GM12878 (cell line): Measurements from ENCODE around the gene GBP2. TPM values are rescaled to one million over a fixed set of nuclear protein-coding genes. Genes with fewer than 3 reads are reported as not detected.

Experiments used
- ATAC-seq: fragments of 200-7000 bp; cut with Tn5 transposase; 3 replicates; pipeline ENCODE4 v1.9.1; 2020; ENCODE audit warnings: mild to moderate bottlenecking, moderate library complexity
- BruUV-seq: library from RNA; stranded (reverse); fragments of 400-500 nt; replicated peaks from 2 replicates; lab custom pipeline; 2021; lab: Mats Ljungman, UMichigan
- CTCF ChIA-PET: fragments of 300-600 bp; sonication (Branson Sonifier 250); formaldehyde crosslinking; extraction: SDS; loops from one replicate; lab custom pipeline; 2021; ENCODE audit warnings: inconsistent platforms; lab: Yijun Ruan, JAX
- POLR2A ChIA-PET: fragments of 350-600 bp; formaldehyde crosslinking; extraction: SDS; loops from one replicate; lab custom pipeline; 2021; ENCODE audit warnings: inconsistent platforms; lab: Charles Lee
- RAD21 ChIA-PET: fragments of 300-600 bp; sonication (Branson Sonifier 250); formaldehyde crosslinking; loops from one replicate; lab custom pipeline; 2023; ENCODE audit warnings: antibody characterized with exemption; ENCODE audit not compliant: unreplicated experiment; lab: Charles Lee
- SMC1A ChIA-PET: fragments of 300-600 bp; sonication (Branson Sonifier 250); formaldehyde crosslinking; loops from one replicate; lab custom pipeline; 2023; ENCODE audit not compliant: unreplicated experiment, uncharacterized antibody; lab: Charles Lee
- DNase-seq: peaks from one replicate; pipeline ENCODE4 v3.0.0-alpha.2; 2011; ENCODE audit warnings: low read depth, low spot score
- FAIRE-seq: peaks from 3 replicates; lab custom pipeline; 2011; peaks lifted over from hg19 to GRCh38; lab: Jason Lieb, UNC
- H2AFZ ChIP-seq: 2 replicates; pipeline ENCODE4 v1.6.0; 2011; ENCODE audit warnings: low read depth, low read length, control low read depth; ENCODE audit not compliant: control insufficient read depth
- H3K27ac ChIP-seq: 2 replicates; pipeline ENCODE4 v1.5.1; 2011; ENCODE audit warnings: control low read depth; ENCODE audit not compliant: control insufficient read depth, insufficient read depth
- H3K27me3 ChIP-seq, 2 experiments: replicated peaks in 1 of 2; 2 replicates each; pipeline versions ENCODE4 v1.6.0 to v1.6.1; 2011; ENCODE audit warnings: low read length in 1 of 2; ENCODE audit not compliant: control insufficient read depth in 2 of 2, insufficient read depth in 2 of 2
- H3K36me3 ChIP-seq, 2 experiments: 2 replicates each; pipeline ENCODE4 v1.5.1; 2011; ENCODE audit warnings: low read length in 1 of 2; ENCODE audit not compliant: control insufficient read depth in 2 of 2, insufficient read depth in 2 of 2
- H3K4me1 ChIP-seq: 2 replicates; pipeline ENCODE4 v1.6.1; 2011; ENCODE audit warnings: mild to moderate bottlenecking, low read length, moderate library complexity, mixed read lengths; ENCODE audit not compliant: control insufficient read depth, insufficient read depth
- H3K4me2 ChIP-seq: 2 replicates; pipeline ENCODE4 v1.6.0; 2011; ENCODE audit warnings: control low read depth; ENCODE audit not compliant: control insufficient read depth, insufficient read depth
- H3K4me3 ChIP-seq: fragments of 200-600 bp; sonication (generic); 2 replicates; pipeline ENCODE4 v1.5.1; 2016
- H3K79me2 ChIP-seq: 2 replicates; pipeline ENCODE4 v1.6.0; 2011; ENCODE audit warnings: low read length; ENCODE audit not compliant: control insufficient read depth, insufficient read depth
- H3K9ac ChIP-seq: 2 replicates; pipeline ENCODE4 v1.8.0; 2011; ENCODE audit warnings: low read length, control low read depth, mixed read lengths; ENCODE audit not compliant: control insufficient read depth, insufficient read depth
- H3K9me3 ChIP-seq: replicated peaks from 3 replicates; pipeline ENCODE4 v1.5.1; 2011; ENCODE audit warnings: mild to moderate bottlenecking, low read length; ENCODE audit not compliant: control insufficient read depth, insufficient read depth
- H4K20me1 ChIP-seq: 2 replicates; pipeline ENCODE4 v1.6.0; 2011; ENCODE audit not compliant: control insufficient read depth, insufficient read depth
- BACH1 ChIP-seq: fragments of 450-650 bp; IDR thresholded peaks from 2 replicates; pipeline ENCODE4 v1.6.1; 2017; ENCODE audit warnings: mild to moderate bottlenecking, borderline replicate concordance
- CHD1 ChIP-seq: IDR thresholded peaks from 2 replicates; pipeline ENCODE4 v1.6.1; 2012; ENCODE audit warnings: low read depth, low read length, improper control_type of control experiment
- EED ChIP-seq: sonication (generic); IDR thresholded peaks from 2 replicates; pipeline ENCODE4 v1.6.1; 2016; ENCODE audit warnings: antibody characterized with exemption, low read depth
- HDAC6 ChIP-seq: fragments of 200-600 bp; sonication (generic); IDR thresholded peaks from one replicate; pipeline ENCODE4 v1.8.0; 2017; ENCODE audit warnings: antibody characterized with exemption; ENCODE audit not compliant: unreplicated experiment
- HSF1 ChIP-seq: fragments of 150-350 bp; IDR thresholded peaks from 2 replicates; pipeline ENCODE4 v1.6.1; 2014; ENCODE audit warnings: mild to moderate bottlenecking, low read depth, low read length
- IKZF2 ChIP-seq, 2 experiments: fragments of 450-650 bp; IDR thresholded peaks; 2 replicates each; pipeline ENCODE4 v1.6.1; 2017; ENCODE audit warnings: mild to moderate bottlenecking in 2 of 2, moderate library complexity in 2 of 2
- IRF5 ChIP-seq: fragments of 450-650 bp; IDR thresholded peaks from 2 replicates; pipeline ENCODE4 v1.6.1; 2017; ENCODE audit warnings: borderline replicate concordance
- MEF2A ChIP-seq: IDR thresholded peaks from 2 replicates; pipeline ENCODE4 v1.6.1; 2011; ENCODE audit warnings: low read depth, mild to moderate bottlenecking, low read length, moderate library complexity; ENCODE audit not compliant: insufficient read depth
- MXI1 ChIP-seq: fragments of 150-350 bp; IDR thresholded peaks from 2 replicates; pipeline ENCODE4 v1.6.1; 2011; ENCODE audit warnings: low read depth, mild to moderate bottlenecking, inconsistent platforms, low read length, improper control_type of control experiment
- PAX5 ChIP-seq: IDR thresholded peaks from 2 replicates; pipeline ENCODE4 v1.6.1; 2011; ENCODE audit warnings: low read depth, low read length, borderline replicate concordance
- PKNOX1 ChIP-seq: fragments of 450-650 bp; IDR thresholded peaks from 2 replicates; pipeline ENCODE4 v1.6.1; 2016; ENCODE audit warnings: mild to moderate bottlenecking
- RFX5 ChIP-seq: IDR thresholded peaks from 2 replicates; pipeline ENCODE4 v1.6.1; 2011; ENCODE audit warnings: low read depth, low read length, improper control_type of control experiment
- RUNX3 ChIP-seq: IDR thresholded peaks from 2 replicates; pipeline ENCODE4 v1.6.1; 2012; ENCODE audit warnings: low read length, inconsistent platforms
- SP1 ChIP-seq: IDR thresholded peaks from one replicate; pipeline ENCODE4 v1.6.1; 2011; ENCODE audit warnings: low read depth, low read length
- SPI1 ChIP-seq: IDR thresholded peaks from 2 replicates; pipeline ENCODE4 v1.6.1; 2011; ENCODE audit warnings: low read depth, mild to moderate bottlenecking, low read length, moderate library complexity, borderline replicate concordance; ENCODE audit not compliant: insufficient read depth
- SRF ChIP-seq, 2 experiments: IDR thresholded peaks; 2 replicates each; pipeline ENCODE4 v1.6.1; 2011; ENCODE audit warnings: low read depth in 2 of 2, low read length in 2 of 2, mild to moderate bottlenecking in 1 of 2, moderate library complexity in 1 of 2
- TBL1XR1 ChIP-seq: IDR thresholded peaks from 2 replicates; pipeline ENCODE4 v1.6.1; 2012; ENCODE audit warnings: low read depth, low read length, improper control_type of control experiment
- USF2 ChIP-seq: IDR thresholded peaks from 2 replicates; pipeline ENCODE4 v1.6.1; 2011; ENCODE audit warnings: low read depth, low read length, improper control_type of control experiment, borderline replicate concordance
- ZNF622 ChIP-seq: fragments of 450-650 bp; IDR thresholded peaks from 2 replicates; pipeline ENCODE4 v1.6.1; 2017; ENCODE audit warnings: mild to moderate bottlenecking, inconsistent platforms
- WGBS: methylation state at CpG from one replicate; pipeline ENCODE4 v1.1.6; 2016; ENCODE audit warnings: low lambda C conversion rate; ENCODE audit not compliant: insufficient replicate concordance, insufficient coverage; ENCODE audit errors: missing lambda C conversion rate; 5-methylcytosine and 5-hydroxymethylcytosine counted together
- in situ Hi-C: fragments of 300-500 bp; cut with MboI; formaldehyde crosslinking; loops from 9 replicates; pipeline ENCODE4 v1.14.3; 2018; ENCODE audit warnings: mixed read lengths
- intact Hi-C: fragments of 100-400 bp; cut with micrococcal nuclease; formaldehyde crosslinking; loops from one replicate; pipeline ENCODE4 v1.14.2; 2022; ENCODE audit not compliant: unreplicated experiment
- polyA plus RNA-seq, 11 experiments: library from polyadenylated mRNA; depleted of rRNA in 4 of 11; unstranded in 6 of 11; stranded (reverse) in 5 of 11; fragments of >200 nt; fragmentation: Nextera tagmentation in 4 of 11; fragmentation: Illumina TruSeq in 1 of 11; extraction: Ambion mirVana in 4 of 11; extraction: Trizol in 1 of 11; gene quantifications; 1 replicate in 1 of 11; 2 replicates in 10 of 11; pipeline versions ENCODE4 v1.2.1 to v1.2.3, GENCODE V29; 2011 to 2016; ENCODE audit warnings: inconsistent platforms in 2 of 11, missing spikeins in 2 of 11, low read depth in 1 of 11
- total RNA-seq, 4 experiments: library from RNA; depleted of rRNA in 3 of 4; stranded (reverse); fragments of >200 nt in 3 of 4; fragmentation: Illumina TruSeq in 1 of 4; extraction: Trizol in 1 of 4; gene quantifications; 2 replicates each; pipeline versions ENCODE4 v1.2.1 to v1.2.3, GENCODE V29; 2013 to 2021

GBP2 gene
- total and polyA plus RNA-seq, 10 of the 15 experiments (the other 5 are each of a cell fraction or from before 2014, with no cell fraction given), result 1.6 to 5.9 (median 3.2) TPM

GRCh38 chr1:89114662-89115061, 11.3 kb downstream of the GBP2 start (continued):
- no peak for TF ChIP-seq IRF5
- TF ChIP-seq, all 136 proteins: peak for 0

- H3K4me3 ChIP-seq, result no peak overlapping the region
- ChIA-PET RAD21 (no interaction called here), CTCF (no interaction called here), POLR2A (no interaction called here), SMC1A (no interaction called here)
- H3K27ac ChIP-seq, result no peak overlapping the region
- H3K9me3 ChIP-seq, result no peaks in the 10 kb centered on the region
- no TSS peak for BruUV-seq
- H3K27me3 ChIP-seq, result no peaks in the 10 kb centered on the region
- intact Hi-C loops, result no loop called here
- TF ChIP-seq HSF1 (no peak), HDAC6 (no peak), PKNOX1 (no peak), ZNF622 (no peak), TBL1XR1 (no peak), SRF (IDR thresholded peaks at IDR 0.05; ENCODE audit: low read depth in 2 of 2, low read length in 2 of 2) (no peak), PAX5 (no peak), RFX5 (no peak), RUNX3 (no peak), EED (no peak), USF2 (no peak), CHD1 (no peak), BACH1 (no peak), SPI1 (no peak), SP1 (no peak), IKZF2 (IDR thresholded peaks at IDR 0.05) (no peak), MXI1 (no peak), MEF2A (no peak)
- DNase-seq, result no peak
- FAIRE-seq, result no peak
- no peak overlapping the region for H2AFZ ChIP-seq
- H3K9ac ChIP-seq, result no peak overlapping the region
- H3K79me2 ChIP-seq, result no peaks in the 10 kb centered on the region
- 68% methylated on average over 5 of the region's 5 CpGs for WGBS
- H3K36me3 ChIP-seq, result no peaks in the 10 kb centered on the region; a peak in 1 of 4 replicates
- in situ Hi-C loops, result no loop called here
- no peak for ATAC-seq
- no peak overlapping the region for H3K4me2 ChIP-seq
- no peaks in the 10 kb centered on the region for H3K4me1 ChIP-seq
- no peaks in the 10 kb centered on the region for H4K20me1 ChIP-seq
Observed at GRCh38 chr1:89112871-89113613, 12.9 kb downstream of the GBP2 start.
